Prostate gland (tissue), 2 donors: Measurements from ENCODE around the gene ZC3H8. TPM values are rescaled to one million over a fixed set of nuclear protein-coding genes. Genes with fewer than 3 reads are reported as not detected.

Experiments
- DNase-seq: peaks from one replicate; pipeline ENCODE4 v3.0.0-alpha.2; 2019; ENCODE audit warnings: low spot score
- H3K27ac ChIP-seq, 2 donors: fragments of 200-600 bp; sonication (generic); 2 replicates each; pipeline ENCODE4 v1.5.1; 2017 to 2019
- H3K27me3 ChIP-seq: fragments of 200-600 bp; sonication (generic); replicated peaks from 2 replicates; pipeline ENCODE4 v1.5.1; 2019; ENCODE audit not compliant: insufficient read depth
- H3K36me3 ChIP-seq, 2 donors: fragments of 200-600 bp; sonication (generic); 1 replicate in 1 of 2; 2 replicates in 1 of 2; pipeline versions ENCODE4 v1.5.1 to v1.8.1; 2017 to 2019
- H3K4me1 ChIP-seq: fragments of 200-600 bp; sonication (generic); replicated peaks from 2 replicates; pipeline ENCODE4 v1.5.1; 2019
- H3K4me3 ChIP-seq, 2 donors: fragments of 200-600 bp; sonication (generic); 2 replicates each; pipeline ENCODE4 v1.5.1; 2017 to 2019
- H3K9me3 ChIP-seq: fragments of 200-600 bp; sonication (generic); 2 replicates; pipeline ENCODE4 v1.5.1; 2017
- POLR2A ChIP-seq: fragments of 450-650 bp; IDR thresholded peaks from one replicate; pipeline ENCODE4 v1.6.1; 2016; ENCODE audit warnings: antibody characterized with exemption, mild to moderate bottlenecking
- POLR2AphosphoS5 ChIP-seq: sonication (generic); formaldehyde crosslinking; IDR thresholded peaks from one replicate; pipeline ENCODE4 v1.6.1; 2017; ENCODE audit warnings: antibody characterized with exemption
- WGBS: methylation state at CpG from one replicate; pipeline ENCODE4 v1.1.5; 2018; 5-methylcytosine and 5-hydroxymethylcytosine counted together
- intact Hi-C: fragments of 100-400 bp; cut with DNase I; formaldehyde crosslinking; loops from one replicate; pipeline ENCODE4 v1.14.2; 2022
- total RNA-seq, 2 donors: library from RNA; depleted of rRNA; stranded (reverse); fragments of >200 nt; gene quantifications; one replicate each; pipeline ENCODE4 v1.1.0, GENCODE V29; 2016
- TF ChIP-seq, protein P1 (sequence below), 4 experiments: fragments of 200-600 bp in 2 of 4; fragments of 450-650 bp in 2 of 4; sonication (generic) in 2 of 4; IDR thresholded peaks; 1 replicate in 3 of 4; 2 replicates in 1 of 4; pipeline ENCODE4 v1.5.1; 2016 to 2019; ENCODE audit warnings: antibody characterized with exemption in 4 of 4, mild to moderate bottlenecking in 2 of 4, moderate library complexity in 2 of 4

Gene ZC3H8
- total RNA-seq, 2 donors from 2014 or later: 3.3 to 4.9 TPM

- H3K9me3 ChIP-seq: no peaks in the 10 kb centered on the region
- H3K27ac ChIP-seq: no peak overlapping the region
- H3K4me1 ChIP-seq: no peaks in the 10 kb centered on the region
- H3K36me3 ChIP-seq: no peaks in the 10 kb centered on the region
- TF ChIP-seq POLR2AphosphoS5 (no peak), POLR2A (no peak)
- TF ChIP-seq, protein P1, sequence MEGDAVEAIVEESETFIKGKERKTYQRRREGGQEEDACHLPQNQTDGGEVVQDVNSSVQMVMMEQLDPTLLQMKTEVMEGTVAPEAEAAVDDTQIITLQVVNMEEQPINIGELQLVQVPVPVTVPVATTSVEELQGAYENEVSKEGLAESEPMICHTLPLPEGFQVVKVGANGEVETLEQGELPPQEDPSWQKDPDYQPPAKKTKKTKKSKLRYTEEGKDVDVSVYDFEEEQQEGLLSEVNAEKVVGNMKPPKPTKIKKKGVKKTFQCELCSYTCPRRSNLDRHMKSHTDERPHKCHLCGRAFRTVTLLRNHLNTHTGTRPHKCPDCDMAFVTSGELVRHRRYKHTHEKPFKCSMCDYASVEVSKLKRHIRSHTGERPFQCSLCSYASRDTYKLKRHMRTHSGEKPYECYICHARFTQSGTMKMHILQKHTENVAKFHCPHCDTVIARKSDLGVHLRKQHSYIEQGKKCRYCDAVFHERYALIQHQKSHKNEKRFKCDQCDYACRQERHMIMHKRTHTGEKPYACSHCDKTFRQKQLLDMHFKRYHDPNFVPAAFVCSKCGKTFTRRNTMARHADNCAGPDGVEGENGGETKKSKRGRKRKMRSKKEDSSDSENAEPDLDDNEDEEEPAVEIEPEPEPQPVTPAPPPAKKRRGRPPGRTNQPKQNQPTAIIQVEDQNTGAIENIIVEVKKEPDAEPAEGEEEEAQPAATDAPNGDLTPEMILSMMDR (IDR thresholded peaks at IDR 0.05): no peak
- H3K4me3 ChIP-seq: no peak overlapping the region
- WGBS: 84% methylated on average over 9 of the region's 9 CpGs
- no peak for DNase-seq
- H3K27me3 ChIP-seq: no peaks in the 10 kb centered on the region
- intact Hi-C loops: no loop called here
Measured at GRCh38 chr2:112185131-112185530, 69.7 kb downstream of the ZC3H8 start.

DNA sequence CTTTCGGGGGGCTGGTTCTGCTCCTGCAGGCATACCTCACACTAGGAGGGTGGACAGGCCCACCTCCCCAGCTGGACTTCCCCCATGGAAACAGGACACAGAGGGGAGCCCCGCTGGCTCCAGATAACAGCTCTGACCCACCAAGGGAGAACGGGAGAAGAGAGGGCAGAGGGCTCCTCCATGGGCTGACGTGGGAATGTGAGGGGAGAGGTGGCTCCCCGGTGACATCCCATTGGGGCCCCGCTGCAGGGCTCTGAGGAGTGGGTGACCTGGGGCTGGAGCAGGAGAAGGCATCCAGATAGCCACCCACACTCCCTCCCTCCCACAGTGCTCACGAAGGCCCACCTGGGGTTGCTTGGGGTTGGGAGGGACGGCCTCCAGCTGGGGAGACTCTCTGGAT lies 70.7 kb downstream of the ZC3H8 start:
- DNase-seq: no peak
- intact Hi-C loops: no loop called here
- no peak overlapping the region for H3K4me3 ChIP-seq
- no peaks in the 10 kb centered on the region for H3K4me1 ChIP-seq
- WGBS: 93% methylated on average over 8 of the region's 8 CpGs
- H3K9me3 ChIP-seq: no peaks in the 10 kb centered on the region
- no peak overlapping the region for H3K27ac ChIP-seq
- no peaks in the 10 kb centered on the region for H3K27me3 ChIP-seq
- H3K36me3 ChIP-seq: no peaks in the 10 kb centered on the region
- TF ChIP-seq POLR2A: no peak
- no peak for TF ChIP-seq POLR2AphosphoS5
- TF ChIP-seq, protein P1 (IDR thresholded peaks at IDR 0.05): no peak

DNA sequence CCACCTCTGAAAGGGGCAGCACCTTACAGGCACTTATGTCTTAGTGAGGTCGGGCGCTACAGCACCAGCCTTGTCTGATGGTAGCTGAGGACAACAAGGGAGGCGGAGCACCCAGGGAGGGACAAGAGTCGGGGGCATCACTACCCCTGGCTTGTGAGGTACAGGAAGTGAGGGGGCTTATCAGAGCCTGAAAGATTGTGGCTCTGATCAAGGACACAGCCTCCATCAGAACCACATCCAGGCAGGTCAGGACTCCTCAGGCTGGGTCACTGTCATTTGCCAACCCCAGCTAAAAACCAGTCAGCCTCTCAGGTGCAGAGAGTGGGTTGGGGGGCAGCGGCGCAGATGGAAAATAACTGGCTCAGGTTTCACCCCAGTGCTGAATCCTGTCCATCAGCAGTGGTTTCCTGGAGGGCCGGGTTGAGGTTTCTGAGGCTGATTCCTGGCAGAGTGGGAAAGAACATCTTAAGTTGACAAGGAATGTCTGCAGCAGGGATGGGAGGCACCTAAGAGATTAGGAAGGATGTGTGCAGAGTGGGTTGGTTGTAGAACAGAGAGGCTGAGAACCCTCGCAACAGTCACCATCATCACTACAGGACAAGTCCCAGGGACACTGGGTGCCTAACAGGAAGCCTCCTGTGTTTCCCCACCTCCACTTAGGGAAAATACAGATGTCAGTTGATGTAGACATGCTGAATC lies 71.4 kb downstream of the ZC3H8 start:
- TF ChIP-seq POLR2AphosphoS5 (no peak), POLR2A (no peak)
- TF ChIP-seq, protein P1 (IDR thresholded peaks at IDR 0.05): no peak
- Histone ChIP-seq H3K9me3 (no peaks in the 10 kb centered on the region), H3K27me3 (no peaks in the 10 kb centered on the region), H3K4me1 (no peaks in the 10 kb centered on the region), H3K27ac (no peak overlapping the region), H3K36me3 (no peaks in the 10 kb centered on the region), H3K4me3 (no peak overlapping the region)
- intact Hi-C loops: no loop called here
- no peak for DNase-seq
- WGBS: 87% methylated on average over 8 of the region's 8 CpGs

GRCh38 chr2:112182581-112183034 lies 72.2 kb downstream of the ZC3H8 start:
- intact Hi-C loops: no loop called here
- no peak for DNase-seq
- 89% methylated on average over 17 of the region's 17 CpGs for WGBS

More at GRCh38 chr2:112182581-112183034, 72.2 kb downstream of the ZC3H8 start:
- Histone ChIP-seq H3K27me3 (no peaks in the 10 kb centered on the region), H3K27ac (no peak overlapping the region), H3K4me3 (no peak overlapping the region), H3K36me3 (no peaks in the 10 kb centered on the region), H3K9me3 (no peaks in the 10 kb centered on the region), H3K4me1 (no peaks in the 10 kb centered on the region)
- TF ChIP-seq POLR2AphosphoS5 (no peak), POLR2A (no peak)
- TF ChIP-seq, protein P1 (IDR thresholded peaks at IDR 0.05): no peak
